HEK293T (cell line): ENCODE data around the gene DCTN5.

Experiments used
- CTCF ChIA-PET: fragments of 350-600 bp; formaldehyde crosslinking; extraction: SDS; loops from one replicate; lab custom pipeline; 2021; ENCODE audit warnings: antibody characterized with exemption, inconsistent platforms; lab: Yijun Ruan, JAX
- POLR2A ChIA-PET: fragments of 350-600 bp; formaldehyde crosslinking; extraction: SDS; loops from one replicate; lab custom pipeline; 2020; ENCODE audit warnings: antibody characterized with exemption, inconsistent platforms; lab: Yijun Ruan, JAX
- DNase-seq: peaks from one replicate; pipeline ENCODE4 v3.0.0; 2012; ENCODE audit warnings: mixed read lengths; ENCODE audit errors: extremely low spot score
- ARNT ChIP-seq: fragments of 450-650 bp; IDR thresholded peaks from 2 replicates; pipeline ENCODE4 v1.6.1; 2017; ENCODE audit warnings: mild to moderate bottlenecking
- BHLHE40 ChIP-seq: fragments of 450-650 bp; IDR thresholded peaks from 2 replicates; pipeline ENCODE4 v1.6.1; 2016; ENCODE audit warnings: mild to moderate bottlenecking, moderate library complexity, borderline replicate concordance
- CTBP1 ChIP-seq: fragments of 450-650 bp; IDR thresholded peaks from 2 replicates; pipeline ENCODE4 v1.6.1; 2016; ENCODE audit warnings: borderline replicate concordance
- ELF4 ChIP-seq: fragments of 450-650 bp; IDR thresholded peaks from 2 replicates; pipeline ENCODE4 v1.6.1; 2017; ENCODE audit warnings: antibody characterized with exemption
- FOXA1 ChIP-seq: fragments of 450-650 bp; IDR thresholded peaks from 2 replicates; pipeline ENCODE4 v1.6.1; 2016; ENCODE audit warnings: mild to moderate bottlenecking
- FOXK2 ChIP-seq: fragments of 450-650 bp; IDR thresholded peaks from 2 replicates; pipeline ENCODE4 v1.6.1; 2016; ENCODE audit warnings: mild to moderate bottlenecking
- FOXM1 ChIP-seq: fragments of 450-650 bp; IDR thresholded peaks from 2 replicates; pipeline ENCODE4 v1.6.1; 2017; ENCODE audit warnings: mild to moderate bottlenecking, borderline replicate concordance
- HDGF ChIP-seq: fragments of 450-650 bp; IDR thresholded peaks from 2 replicates; pipeline ENCODE4 v1.6.1; 2017; ENCODE audit warnings: antibody characterized with exemption, borderline replicate concordance
- L3MBTL2 ChIP-seq: fragments of 450-650 bp; conservative IDR thresholded peaks from 2 replicates; pipeline ENCODE4 v1.6.1; 2016; ENCODE audit warnings: mild to moderate bottlenecking
- LEF1 ChIP-seq: fragments of 450-650 bp; IDR thresholded peaks from 2 replicates; pipeline ENCODE4 v1.6.1; 2017; ENCODE audit warnings: mild to moderate bottlenecking, borderline replicate concordance
- NFRKB ChIP-seq: fragments of 450-650 bp; IDR thresholded peaks from 2 replicates; pipeline ENCODE4 v1.6.1; 2016; ENCODE audit warnings: mild to moderate bottlenecking, moderate library complexity
- PKNOX1 ChIP-seq: fragments of 450-650 bp; IDR thresholded peaks from 2 replicates; pipeline ENCODE4 v1.6.1; 2016
- SP1 ChIP-seq: fragments of 450-650 bp; IDR thresholded peaks from 2 replicates; pipeline ENCODE4 v1.6.1; 2017
- SUZ12 ChIP-seq: fragments of 450-650 bp; IDR thresholded peaks from 2 replicates; pipeline ENCODE4 v1.6.1; 2016; ENCODE audit warnings: mild to moderate bottlenecking
- TARDBP ChIP-seq: fragments of 450-650 bp; IDR thresholded peaks from 2 replicates; pipeline ENCODE4 v1.6.1; 2016
- ZNF384 ChIP-seq: fragments of 450-650 bp; IDR thresholded peaks from 2 replicates; pipeline ENCODE4 v1.6.1; 2016

The DCTN5 gene

GRCh38 chr16:23640931-23641765 lies at the start of gene DCTN5, which contains the start of gene PALB2:
TSS of gene DCTN5 (plus strand) at chr16:23641466. CDS start at chr16:23641543, 77 bp downstream.
TSS of gene PALB2 (minus strand) at chr16:23641310. CDS start at chr16:23641157, 153 bp downstream.
- ChIA-PET CTCF (interaction anchor here (1.4 kb wide), 1 partner anchor 44 kb away, joined by 3 read pairs; no protein-coding TSS in a partner anchor), POLR2A (interaction anchor here (0.7 to 2.0 kb wide), 6 partner anchors 9 to 92 kb away, joined by 3 to 8 read pairs (median 4); partner anchors contain the start of gene PLK1)
- DNase-seq = peak; percentile 96
- TF ChIP-seq ZNF384 (no peak), BHLHE40 (no peak), L3MBTL2 (peak; percentile 94), TARDBP (no peak), SP1 (no peak), ARNT (no peak), FOXK2 (no peak), LEF1 (no peak), HDGF (no peak), PKNOX1 (peak; percentile 54; the same call in 1 of the 2 replicates), CTBP1 (peak; percentile 21; the same call in 1 of the 2 replicates), SUZ12 (no peak), ELF4 (peak; percentile 65), NFRKB (no peak), FOXA1 (no peak), FOXM1 (no peak)

- POLR2A ChIA-PET = no interaction called here
- no peak for TF ChIP-seq HDGF
- no peak for TF ChIP-seq FOXM1
- TF ChIP-seq TARDBP = no peak
- no peak for TF ChIP-seq SUZ12
- CTCF ChIA-PET = no interaction called here
- no peak for DNase-seq
Observed at GRCh38 chr16:23594186-23594585, 47.1 kb upstream of the DCTN5 start.

DNA sequence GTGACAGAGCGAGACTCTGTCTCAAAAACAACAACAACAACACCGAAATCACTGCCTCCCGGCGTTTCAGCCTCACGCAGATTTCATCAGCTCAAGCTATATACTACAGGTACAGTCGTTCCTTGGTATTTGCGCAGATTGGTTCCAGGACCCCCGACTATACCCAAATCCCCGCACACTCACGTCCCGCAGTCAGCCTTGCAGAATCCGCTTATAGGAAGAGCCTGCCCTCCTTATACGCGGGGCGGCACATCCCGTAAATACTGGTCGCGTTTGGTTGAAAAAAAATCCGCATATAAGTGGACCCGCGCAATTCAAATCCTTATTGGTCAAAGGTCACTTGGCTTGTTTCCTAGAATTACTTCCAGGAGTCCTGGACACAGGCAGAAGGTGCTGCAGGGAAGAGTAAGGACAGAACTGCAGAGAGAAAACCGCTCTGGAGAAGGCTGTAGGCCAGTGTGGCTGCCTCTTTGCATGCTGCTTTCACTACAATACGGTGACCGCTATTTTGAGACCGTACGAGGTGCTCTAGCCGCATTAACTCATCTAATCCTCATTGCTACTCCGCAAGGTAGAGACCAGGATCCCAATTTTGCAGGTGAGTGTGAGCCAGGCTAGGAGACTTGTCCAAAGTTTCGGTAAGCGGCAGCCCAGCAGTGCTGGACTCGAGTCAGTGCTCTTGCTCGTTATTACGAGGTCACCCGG lies 45.9 kb upstream of the DCTN5 start:
- CTCF ChIA-PET = no interaction called here
- no peak for DNase-seq
- POLR2A ChIA-PET = no interaction called here
- TF ChIP-seq TARDBP (no peak), ELF4 (no peak)

DNA sequence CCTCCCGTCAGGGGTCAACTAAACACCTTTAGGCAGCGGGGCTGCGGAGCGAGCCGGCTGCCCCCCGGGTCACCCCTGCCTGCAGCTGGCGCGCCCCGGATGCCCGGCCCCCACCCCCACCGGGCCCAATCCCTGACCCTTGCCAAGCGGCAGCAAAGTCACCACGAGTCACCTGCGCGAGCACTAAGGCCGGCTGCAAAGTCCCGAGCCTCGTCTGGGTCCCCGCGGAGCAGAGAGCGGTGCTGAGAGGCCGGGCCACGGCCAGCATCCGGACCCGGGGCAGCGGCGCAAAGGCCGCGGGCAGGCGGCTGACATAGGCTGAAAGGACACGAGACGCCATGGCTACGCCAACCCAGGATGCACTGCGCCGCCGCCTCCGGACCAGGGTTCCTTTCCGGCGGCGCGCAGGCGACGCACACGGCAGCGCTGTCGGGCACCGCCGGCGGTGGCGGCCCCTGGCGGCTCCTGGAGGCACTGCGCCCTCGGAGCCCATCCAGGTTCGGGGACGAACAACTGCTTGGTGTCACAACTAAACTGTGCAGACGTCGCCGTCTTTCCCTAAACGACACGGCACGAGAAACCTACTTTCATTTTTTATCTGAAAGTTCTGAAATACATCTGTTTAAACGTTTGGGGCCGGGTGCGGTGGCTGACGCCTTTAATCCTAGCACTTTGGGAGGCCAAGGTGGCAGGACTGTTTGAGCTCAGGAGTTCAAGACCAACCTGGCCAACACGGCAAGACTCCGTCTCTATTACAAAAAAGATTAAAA lies 45.1 kb upstream of the DCTN5 start, which contains the start of gene NDUFAB1:
NDUFAB1 (minus strand) TSS at position 366 of the 770 bp plus-strand sequence; CDS start at position 340, 26 bp downstream.
- CTCF ChIA-PET = interaction anchor here (0.6 to 1.4 kb wide), 15 partner anchors 8 to 429 kb away, joined by 3 to 4 read pairs (median 3); partner anchors contain the start of genes EARS2 and UBFD1
- no peak for TF ChIP-seq ZNF384
- TF ChIP-seq FOXM1 = no peak
- TF ChIP-seq ELF4 = no peak
- TF ChIP-seq PKNOX1 = no peak
- no peak for TF ChIP-seq CTBP1
- TF ChIP-seq LEF1 = no peak
- TF ChIP-seq SP1 = no peak
- TF ChIP-seq FOXK2 = no peak
- TF ChIP-seq HDGF = no peak
- no peak for TF ChIP-seq FOXA1
- TF ChIP-seq SUZ12 = no peak
- no peak for TF ChIP-seq L3MBTL2
- no peak for TF ChIP-seq ARNT
- no peak for TF ChIP-seq NFRKB
- no peak for TF ChIP-seq TARDBP
- TF ChIP-seq BHLHE40 = no peak
- POLR2A ChIA-PET = interaction anchor here (1.0 to 1.5 kb wide), 6 partner anchors 9 to 119 kb away, joined by 3 to 6 read pairs (median 3); partner anchors contain the start of genes EARS2, GGA2 and UBFD1
- DNase-seq = peak; percentile 91

GRCh38 chr16:23597003-23597756 lies 44.1 kb upstream of the DCTN5 start:
- no peak for TF ChIP-seq ARNT
- no peak for TF ChIP-seq FOXM1
- TF ChIP-seq L3MBTL2 = no peak
- TF ChIP-seq LEF1 = no peak
- peak; percentile 92 for TF ChIP-seq PKNOX1
- TF ChIP-seq CTBP1 = no peak
- TF ChIP-seq FOXA1 = no peak
- no peak for TF ChIP-seq BHLHE40
- TF ChIP-seq ZNF384 = no peak
- 0 out of 2 replicates have a peak, but pooled peaks have one; percentile 43 for TF ChIP-seq HDGF
- TF ChIP-seq TARDBP = no peak
- TF ChIP-seq SUZ12 = no peak
- TF ChIP-seq NFRKB = no peak
- TF ChIP-seq ELF4 = no peak
- TF ChIP-seq FOXK2 = no peak
- no peak for TF ChIP-seq SP1
- CTCF ChIA-PET = interaction anchor here (0.6 to 1.4 kb wide), 14 partner anchors 8 to 81 kb away, joined by 3 to 4 read pairs (median 3); partner anchors contain the start of genes EARS2 and UBFD1
- peak; percentile 52 for DNase-seq
- POLR2A ChIA-PET = interaction anchor here (1.0 to 1.5 kb wide), 7 partner anchors 8 to 120 kb away, joined by 3 to 6 read pairs (median 3); partner anchors contain the start of genes EARS2, GGA2 and UBFD1
